H9 (cell line): ENCODE results near the gene TAF13. TPM values are rescaled to one million over a fixed set of nuclear protein-coding genes. Genes with fewer than 3 reads are reported as not detected.
"Not testable (repeated sequence)": the region's sequence is repeated elsewhere in the genome, so short reads cannot be mapped to it uniquely, and the experiment has no call there.

Source experiments
- DNase-seq: peaks from one replicate; pipeline ENCODE4 v3.0.0-alpha.2; 2017
- H2AFZ ChIP-seq: one replicate; pipeline ENCODE4 v1.6.1; 2013; ENCODE audit warnings: mild to moderate bottlenecking, low read length, control low read depth, moderate library complexity
- H2AK5ac ChIP-seq: 2 replicates; pipeline ENCODE4 v1.6.1; 2013; ENCODE audit warnings: low read length, control low read depth, mixed read lengths; ENCODE audit not compliant: insufficient read length
- H2BK120ac ChIP-seq: one replicate; pipeline ENCODE4 v1.6.1; 2013; ENCODE audit warnings: low read depth, mild to moderate bottlenecking, low read length, control low read depth, inconsistent platforms; ENCODE audit not compliant: poor library complexity, severe bottlenecking
- H2BK12ac ChIP-seq: 2 replicates; pipeline ENCODE4 v1.6.1; 2013; ENCODE audit warnings: low read length, control low read depth, mixed read lengths, low read depth; ENCODE audit not compliant: insufficient read length
- H2BK15ac ChIP-seq: 2 replicates; pipeline ENCODE4 v1.6.1; 2013; ENCODE audit warnings: low read depth, low read length, control low read depth
- H2BK20ac ChIP-seq: one replicate; pipeline ENCODE4 v1.6.1; 2013; ENCODE audit warnings: low read depth, mild to moderate bottlenecking, low read length, control low read depth, inconsistent platforms; ENCODE audit not compliant: poor library complexity, severe bottlenecking
- H2BK5ac ChIP-seq: 2 replicates; pipeline ENCODE4 v1.6.1; 2013; ENCODE audit warnings: low read length, control low read depth, mixed read lengths; ENCODE audit not compliant: insufficient read length
- H3K14ac ChIP-seq: 2 replicates; pipeline ENCODE4 v1.6.1; 2013; ENCODE audit warnings: low read length, control low read depth; ENCODE audit not compliant: insufficient read depth
- H3K18ac ChIP-seq: 2 replicates; pipeline ENCODE4 v1.6.1; 2013; ENCODE audit warnings: low read depth, mild to moderate bottlenecking, mixed read lengths, low read length, control low read depth; ENCODE audit not compliant: insufficient read length
- H3K23ac ChIP-seq: 2 replicates; pipeline ENCODE4 v1.6.1; 2013; ENCODE audit warnings: low read length, control low read depth, mixed read lengths, low read depth; ENCODE audit not compliant: insufficient read length
- H3K23me2 ChIP-seq: 2 replicates; pipeline ENCODE4 v1.6.1; 2013; ENCODE audit warnings: low read depth, mild to moderate bottlenecking, mixed read lengths, low read length, control low read depth; ENCODE audit not compliant: insufficient read length, poor library complexity, severe bottlenecking
- H3K27ac ChIP-seq: 2 replicates; pipeline ENCODE4 v1.5.1; 2013; ENCODE audit warnings: low read length, control low read depth, mixed read lengths, low read depth; ENCODE audit not compliant: insufficient read length
- H3K27me3 ChIP-seq: 2 replicates; pipeline ENCODE4 v1.6.1; 2013; ENCODE audit warnings: low read length, control low read depth, inconsistent platforms; ENCODE audit not compliant: insufficient read depth
- H3K4ac ChIP-seq: 2 replicates; pipeline ENCODE4 v1.6.1; 2013; ENCODE audit warnings: low read depth, mild to moderate bottlenecking, control low read depth, inconsistent platforms, low read length, moderate library complexity
- H3K4me1 ChIP-seq: 2 replicates; pipeline ENCODE4 v1.6.1; 2013; ENCODE audit warnings: low read length, control low read depth, inconsistent platforms; ENCODE audit not compliant: insufficient read depth
- H3K4me2 ChIP-seq: 2 replicates; pipeline ENCODE4 v1.6.1; 2013; ENCODE audit warnings: low read length, control low read depth, mixed read lengths; ENCODE audit not compliant: insufficient read length, insufficient read depth
- H3K56ac ChIP-seq: 2 replicates; pipeline ENCODE4 v1.6.1; 2013; ENCODE audit warnings: low read depth, mild to moderate bottlenecking, mixed read lengths, low read length, control low read depth; ENCODE audit not compliant: insufficient read length
- H3K79me1 ChIP-seq: 2 replicates; pipeline ENCODE4 v1.6.1; 2013; ENCODE audit warnings: low read depth, mild to moderate bottlenecking, moderate library complexity, low read length, control low read depth, inconsistent platforms; ENCODE audit not compliant: insufficient read depth, poor library complexity, severe bottlenecking
- H3K79me2 ChIP-seq: 2 replicates; pipeline ENCODE4 v1.6.1; 2013; ENCODE audit warnings: low read length, control low read depth, inconsistent platforms; ENCODE audit not compliant: insufficient read depth
- H3K9ac ChIP-seq: 2 replicates; pipeline ENCODE4 v1.6.1; 2013; ENCODE audit warnings: low read length, control low read depth, mixed read lengths; ENCODE audit not compliant: insufficient read length; ENCODE audit errors: extremely low read depth
- H3K9me3 ChIP-seq: one replicate; pipeline ENCODE4 v1.6.1; 2013; ENCODE audit warnings: low read depth, low read length, inconsistent platforms; ENCODE audit not compliant: control insufficient read depth
- H3T11ph ChIP-seq: one replicate; pipeline ENCODE4 v1.6.1; 2013; ENCODE audit warnings: mild to moderate bottlenecking, low read length, control low read depth, inconsistent platforms
- H4K20me1 ChIP-seq: one replicate; pipeline ENCODE4 v1.6.1; 2013; ENCODE audit not compliant: control insufficient read depth, insufficient read length, insufficient read depth
- H4K5ac ChIP-seq: 2 replicates; pipeline ENCODE4 v1.6.1; 2013; ENCODE audit warnings: low read depth, mild to moderate bottlenecking, mixed read lengths, low read length, control low read depth; ENCODE audit not compliant: insufficient read length
- H4K8ac ChIP-seq: replicated peaks from 2 replicates; pipeline ENCODE4 v1.6.1; 2013; ENCODE audit warnings: low read length, control low read depth, mixed read lengths, low read depth; ENCODE audit not compliant: insufficient read length
- H4K91ac ChIP-seq: 2 replicates; pipeline ENCODE4 v1.6.1; 2013; ENCODE audit warnings: low read depth, mild to moderate bottlenecking, moderate library complexity, mixed read lengths, low read length, control low read depth; ENCODE audit not compliant: insufficient read length
- H3K27ac Mint-ChIP-seq, 3 experiments: 2 replicates in 2 of 3; 3 replicates in 1 of 3; pipeline ENCODE4 v1.8.0; 2020 to 2021; ENCODE audit warnings: mixed read lengths in 3 of 3, mild to moderate bottlenecking in 1 of 3, moderate library complexity in 1 of 3
- H3K27me3 Mint-ChIP-seq: 2 replicates; pipeline ENCODE4 v1.8.0; 2021; ENCODE audit warnings: low read depth, mild to moderate bottlenecking, moderate library complexity, mixed read lengths
- H3K36me3 Mint-ChIP-seq, 3 experiments: 2 replicates in 2 of 3; 3 replicates in 1 of 3; pipeline ENCODE4 v1.8.0; 2020 to 2021; ENCODE audit warnings: low read depth in 3 of 3, mixed read lengths in 3 of 3; ENCODE audit not compliant: insufficient read depth in 1 of 3
- H3K4me1 Mint-ChIP-seq, 2 experiments: 2 replicates each; pipeline ENCODE4 v1.8.0; 2020; ENCODE audit warnings: mixed read lengths in 2 of 2
- H3K4me3 Mint-ChIP-seq, 2 experiments: 2 replicates in 1 of 2; 3 replicates in 1 of 2; pipeline ENCODE4 v1.8.0; 2020 to 2021; ENCODE audit warnings: mild to moderate bottlenecking in 2 of 2, mixed read lengths in 2 of 2, moderate library complexity in 1 of 2
- H3K9me3 Mint-ChIP-seq, 2 experiments: 2 replicates in 1 of 2; 3 replicates in 1 of 2; pipeline ENCODE4 v1.8.0; 2020; ENCODE audit warnings: mild to moderate bottlenecking in 2 of 2, mixed read lengths in 2 of 2, moderate library complexity in 1 of 2
- WGBS: extraction: QIAGEN DNeasy Blood & Tissue Kit; methylation state at CpG from one replicate; pipeline ENCODE4 v1.1.7; 2013; ENCODE audit warnings: missing lambda C conversion rate, low lambda C conversion rate, mixed read lengths; ENCODE audit not compliant: insufficient read length; ENCODE audit errors: extremely low coverage; 5-methylcytosine and 5-hydroxymethylcytosine counted together
- total RNA-seq: library from RNA; stranded (reverse); gene quantifications from 2 replicates; pipeline ENCODE4 v1.2.1, GENCODE V29; 2021
- TF ChIP-seq, protein P1 (sequence below): fragments of 200-600 bp; sonication (generic); conservative IDR thresholded peaks from 3 replicates; pipeline ENCODE4 v1.8.0; 2021; ENCODE audit warnings: antibody characterized with exemption, mild to moderate bottlenecking

Gene TAF13
- total RNA-seq, 1 experiment from 2014 or later = 50.9 TPM

GRCh38 chr1:109020693-109021257 is 55.0 kb downstream of the TAF13 start:
- Histone ChIP-seq H3K9ac (no peak overlapping the region), H3T11ph (no peak overlapping the region), H2AFZ (no peak overlapping the region), H3K79me2 (no peaks in the 10 kb centered on the region), H3K27me3 (no peaks in the 10 kb centered on the region), H3K23me2 (no peaks in the 10 kb centered on the region), H3K23ac (no peak overlapping the region), H3K56ac (no peak overlapping the region), H2BK120ac (no peak overlapping the region), H3K9me3 (no peaks in the 10 kb centered on the region), H3K4me2 (no peak overlapping the region), H2BK12ac (no peak overlapping the region), H2BK15ac (no peak overlapping the region), H4K5ac (no peak overlapping the region), H3K4ac (no peak overlapping the region), H3K79me1 (no peaks in the 10 kb centered on the region), H4K8ac (no peak overlapping the region), H3K27ac (no peak overlapping the region), H3K18ac (no peak overlapping the region), H4K20me1 (no peaks in the 10 kb centered on the region), H3K14ac (no peak overlapping the region), H2BK5ac (no peak overlapping the region), H3K4me1 (no peaks in the 10 kb centered on the region), H2BK20ac (no peak overlapping the region), H2AK5ac (no peak overlapping the region), H4K91ac (no peak overlapping the region)
- TF ChIP-seq, protein P1, sequence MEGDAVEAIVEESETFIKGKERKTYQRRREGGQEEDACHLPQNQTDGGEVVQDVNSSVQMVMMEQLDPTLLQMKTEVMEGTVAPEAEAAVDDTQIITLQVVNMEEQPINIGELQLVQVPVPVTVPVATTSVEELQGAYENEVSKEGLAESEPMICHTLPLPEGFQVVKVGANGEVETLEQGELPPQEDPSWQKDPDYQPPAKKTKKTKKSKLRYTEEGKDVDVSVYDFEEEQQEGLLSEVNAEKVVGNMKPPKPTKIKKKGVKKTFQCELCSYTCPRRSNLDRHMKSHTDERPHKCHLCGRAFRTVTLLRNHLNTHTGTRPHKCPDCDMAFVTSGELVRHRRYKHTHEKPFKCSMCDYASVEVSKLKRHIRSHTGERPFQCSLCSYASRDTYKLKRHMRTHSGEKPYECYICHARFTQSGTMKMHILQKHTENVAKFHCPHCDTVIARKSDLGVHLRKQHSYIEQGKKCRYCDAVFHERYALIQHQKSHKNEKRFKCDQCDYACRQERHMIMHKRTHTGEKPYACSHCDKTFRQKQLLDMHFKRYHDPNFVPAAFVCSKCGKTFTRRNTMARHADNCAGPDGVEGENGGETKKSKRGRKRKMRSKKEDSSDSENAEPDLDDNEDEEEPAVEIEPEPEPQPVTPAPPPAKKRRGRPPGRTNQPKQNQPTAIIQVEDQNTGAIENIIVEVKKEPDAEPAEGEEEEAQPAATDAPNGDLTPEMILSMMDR = no peak
- Mint-ChIP-seq H3K4me1 (no peaks in the 10 kb centered on the region), H3K27me3 (no peaks in the 10 kb centered on the region), H3K36me3 (peaks cover 3 to 10% (median 6%) of the 10 kb centered on the region in 3 experiments; a peak in 4 of 7 replicates), H3K4me3 (no peak overlapping the region), H3K27ac (no peak overlapping the region), H3K9me3 (no peaks in the 10 kb centered on the region; a peak in 2 of 5 replicates)
- no peak for DNase-seq
- WGBS = no CpG with 5 or more reads among the region's 3 CpGs

DNA sequence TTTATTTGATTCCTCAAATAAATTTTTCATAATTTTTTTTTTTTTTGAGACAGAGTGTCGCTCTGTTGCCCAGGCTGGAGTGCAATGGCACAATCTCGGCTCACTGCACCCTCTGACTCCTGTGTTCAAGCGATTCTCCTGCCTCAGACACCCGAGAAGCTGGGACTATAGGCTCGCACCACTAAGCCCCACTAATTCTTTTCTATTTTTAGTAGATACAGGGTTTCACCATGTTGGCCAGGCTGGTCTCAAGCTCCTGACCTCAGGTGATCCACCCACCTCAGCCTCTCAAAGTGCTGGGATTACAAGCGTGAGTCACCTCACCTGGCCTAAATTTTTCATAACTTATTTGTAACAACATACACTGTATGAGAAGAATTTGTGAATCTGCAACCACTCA is 58.1 kb downstream of the TAF13 start:
- H2AK5ac ChIP-seq, H3K27ac Mint-ChIP-seq: not testable (repeated sequence)

More for the DNA sequence above, 58.1 kb downstream of the TAF13 start:
- not testable (repeated sequence) for H4K5ac ChIP-seq, H3K9ac ChIP-seq, H4K8ac ChIP-seq, H4K20me1 ChIP-seq, H2AFZ ChIP-seq, H3K4me1 ChIP-seq, H3K23ac ChIP-seq, H3K4me1 Mint-ChIP-seq, H3K79me2 ChIP-seq, H3K4me3 Mint-ChIP-seq, H3K23me2 ChIP-seq, H2BK20ac ChIP-seq, H3K56ac ChIP-seq, H3K4ac ChIP-seq, H2BK5ac ChIP-seq, H3T11ph ChIP-seq, H3K18ac ChIP-seq, H2BK12ac ChIP-seq, H4K91ac ChIP-seq, H2BK15ac ChIP-seq, H2BK120ac ChIP-seq, H3K79me1 ChIP-seq, H3K14ac ChIP-seq, H3K9me3 Mint-ChIP-seq, H3K27ac ChIP-seq, H3K27me3 ChIP-seq, H3K4me2 ChIP-seq, DNase-seq, H3K9me3 ChIP-seq, H3K27me3 Mint-ChIP-seq
- no CpG with 5 or more reads among the region's 6 CpGs for WGBS
- H3K36me3 Mint-ChIP-seq = peaks cover 3 to 10% (median 6%) of the 10 kb centered on the region in 3 experiments; a peak in 4 of 7 replicates
